Measurements from ENCODE around the gene SLAMF1.
A peak's percentile ranks its signal among the peaks of the same experiment; 100 is the strongest.
"Not testable (repeated sequence)": the region's sequence is repeated elsewhere in the genome, so short reads cannot be mapped to it uniquely, and the experiment has no call there.

SLAMF1 gene

GRCh38 chr1:160646711-160647328 lies at the start of gene SLAMF1:
TSS of gene SLAMF1 (minus strand) at chr1:160647044. CDS start at chr1:160646945, 99 bp downstream.
- DNase-seq, result peak; percentile 90 to 97 (median 94)

DNA sequence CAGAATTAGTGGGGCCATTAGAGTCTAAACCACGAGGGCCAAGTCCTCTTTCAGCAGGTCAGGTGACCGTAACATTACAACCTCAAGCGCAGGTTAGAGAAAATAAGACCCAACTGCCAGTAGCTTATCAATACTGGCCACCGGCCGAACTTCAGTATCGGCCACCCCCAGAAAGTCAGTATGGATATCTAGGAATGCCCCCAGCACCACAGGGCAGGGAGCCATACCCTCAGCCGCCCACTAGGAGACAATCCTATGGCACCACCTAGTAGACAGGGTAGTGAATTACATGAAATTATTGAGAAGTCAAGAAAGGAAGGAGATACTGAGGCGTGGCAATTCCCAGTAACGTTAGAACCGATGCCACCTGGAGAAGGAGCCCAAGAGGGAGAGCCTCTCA lies 45.5 kb upstream of the SLAMF1 start:
- DNase-seq, result not testable (repeated sequence)

DNA sequence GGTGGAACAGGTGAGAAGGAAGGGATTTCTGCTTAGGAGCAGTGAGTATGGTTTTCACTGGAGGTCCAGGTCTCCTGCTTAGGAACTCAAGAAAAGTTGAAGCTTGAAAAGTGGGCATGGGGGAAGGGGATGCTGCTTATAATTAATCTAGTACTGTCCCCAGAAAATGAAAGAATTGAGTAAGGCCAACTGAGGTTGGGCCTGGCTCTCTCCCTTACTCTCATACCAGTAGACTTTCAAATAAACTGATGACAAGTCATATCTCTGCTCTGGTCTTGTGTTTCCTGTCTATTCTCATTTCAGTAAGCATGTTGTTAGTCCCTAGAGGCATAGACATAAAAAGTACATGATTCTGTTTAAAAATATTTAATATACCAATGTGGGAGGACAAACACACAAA lies 38.4 kb upstream of the SLAMF1 start:
- DNase-seq, result no peak

DNA sequence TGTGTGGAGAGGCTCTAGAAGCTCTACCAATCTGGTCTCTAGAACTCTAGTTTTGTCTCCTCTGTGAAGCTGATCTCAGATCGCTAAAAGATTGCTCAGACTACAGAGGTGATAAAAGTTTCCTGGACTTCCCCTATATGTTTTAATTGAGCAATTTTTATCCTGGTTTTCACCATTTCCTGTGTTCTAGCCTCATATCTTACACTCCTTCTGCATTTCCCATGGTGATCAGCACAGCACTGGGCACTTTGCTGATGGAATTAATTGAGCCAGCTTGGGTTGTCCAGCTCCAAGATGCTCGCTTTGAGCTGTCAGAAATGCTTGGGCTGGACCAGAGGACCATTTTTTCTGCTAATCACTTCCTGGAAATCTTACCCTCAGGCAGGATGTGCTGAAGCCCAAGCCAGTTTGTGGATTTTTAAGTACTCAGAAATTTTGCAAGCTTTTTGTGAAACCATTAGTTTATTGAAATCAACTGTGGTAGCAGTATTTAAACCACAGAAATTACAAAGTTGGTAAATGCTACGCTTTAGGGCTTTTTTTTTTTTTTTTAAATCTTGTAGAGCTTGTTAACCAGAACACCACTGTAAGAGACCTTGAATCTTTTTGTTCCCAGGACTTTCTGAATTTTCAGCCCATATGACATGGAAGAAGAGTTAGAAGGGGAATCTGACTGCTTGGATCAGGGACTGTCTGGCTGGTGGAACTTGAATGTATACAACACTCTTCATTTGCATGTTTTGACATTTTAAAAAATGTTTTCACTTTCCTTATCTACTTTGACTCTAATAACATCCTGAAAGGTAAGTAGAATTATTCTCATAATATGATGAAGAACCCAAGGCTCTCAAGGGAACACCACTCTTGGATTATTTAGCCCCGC lies 36.4 kb upstream of the SLAMF1 start:
- DNase-seq, result peak; percentile 83 to 94 (median 88)

GRCh38 chr1:160681891-160682140 lies 35.0 kb upstream of the SLAMF1 start:
- no peak for DNase-seq

- DNase-seq, result peak; percentile 95 to 97 (median 96)
Observed at GRCh38 chr1:160681066-160681890, 34.4 kb upstream of the SLAMF1 start.

DNA sequence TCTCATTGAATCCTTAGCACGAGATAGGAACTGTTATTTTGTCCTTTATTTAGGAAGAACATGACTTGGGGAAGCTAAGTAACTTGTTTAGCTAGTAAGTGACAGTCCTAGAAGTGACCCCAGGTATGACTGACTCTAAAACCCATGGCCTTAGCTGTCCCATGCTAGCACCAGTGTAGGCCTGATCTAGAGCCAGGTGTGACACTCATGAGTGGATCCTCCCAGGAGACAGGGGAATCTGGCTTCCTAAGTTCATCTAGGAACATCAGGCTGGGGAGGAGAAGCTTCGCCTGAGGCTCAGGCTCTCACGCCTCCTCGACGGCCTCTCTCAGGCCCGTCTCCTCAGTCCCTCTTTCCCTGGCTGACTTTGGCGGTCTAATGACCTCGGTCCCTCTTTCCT lies 33.6 kb upstream of the SLAMF1 start:
- no peak for DNase-seq

- DNase-seq, result no peak
Observed at GRCh38 chr1:160679893-160680292, 33.0 kb upstream of the SLAMF1 start.

DNA sequence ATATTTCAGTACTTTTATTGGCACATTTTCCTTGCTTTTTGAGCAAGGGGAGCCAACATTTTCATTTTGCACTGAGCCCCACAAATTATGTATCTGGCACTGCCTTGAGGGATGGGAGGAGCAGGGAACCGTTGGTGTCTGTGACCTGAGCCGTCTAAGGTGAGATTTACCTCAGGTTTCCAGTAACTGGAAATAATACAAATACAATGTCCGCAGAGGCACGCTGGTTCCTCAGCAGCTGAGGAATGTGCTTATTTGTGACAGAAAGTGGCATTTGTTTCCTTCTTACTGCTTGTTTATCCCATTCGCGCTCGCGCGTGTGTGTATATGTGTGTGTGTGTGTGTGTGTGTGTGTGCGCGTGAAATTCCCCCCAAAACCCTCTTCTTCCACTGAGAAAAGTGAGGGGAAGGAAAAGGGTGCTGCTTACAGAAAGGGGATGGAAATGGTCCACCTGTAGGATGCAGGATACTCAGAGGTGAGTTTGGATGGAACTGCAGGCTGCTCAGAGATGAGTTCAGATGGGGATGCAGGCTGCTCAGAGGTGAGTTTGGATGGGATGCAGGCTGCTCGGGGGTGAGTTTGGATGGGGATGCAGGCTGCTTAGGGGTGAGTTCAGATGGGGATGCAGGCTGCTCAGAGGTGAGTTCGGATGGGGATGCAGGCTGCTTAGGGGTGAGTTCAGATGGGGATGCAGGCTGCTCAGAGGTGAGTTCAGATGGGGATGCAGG lies 30.2 kb upstream of the SLAMF1 start:
- DNase-seq, result no peak

- DNase-seq, result peak; percentile 87 to 89 (median 88)
Observed at GRCh38 chr1:160675641-160676410, 29.0 kb upstream of the SLAMF1 start.

GRCh38 chr1:160674415-160674814 lies 27.6 kb upstream of the SLAMF1 start:
- no peak for DNase-seq

- DNase-seq, result peak; percentile 78 to 98 (median 84)
Observed at GRCh38 chr1:160672789-160673695, 26.2 kb upstream of the SLAMF1 start.

- peak in 2 of 3 donors; percentile 36 to 74 for DNase-seq
Observed at GRCh38 chr1:160671603-160672517, 25.0 kb upstream of the SLAMF1 start.

DNA sequence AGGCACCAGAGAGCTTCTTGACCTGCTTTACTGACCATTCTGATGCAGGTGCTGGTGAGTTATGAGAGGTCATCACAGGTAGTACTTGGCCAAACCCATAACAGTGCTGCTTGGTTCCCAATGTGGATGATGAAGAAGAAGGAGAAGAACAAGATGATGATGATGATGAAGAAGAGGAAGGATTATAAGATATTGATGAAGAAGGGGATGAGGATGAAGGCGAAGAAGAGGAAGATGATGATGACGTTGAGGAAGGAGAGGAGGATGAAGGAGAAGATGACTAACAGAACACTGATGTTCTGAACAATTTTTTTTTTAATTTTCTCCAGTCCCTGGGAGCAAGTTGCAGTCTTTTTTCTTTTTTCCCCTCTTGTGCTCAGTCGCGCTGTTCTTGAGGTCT lies 23.9 kb upstream of the SLAMF1 start:
- DNase-seq, result no peak

DNA sequence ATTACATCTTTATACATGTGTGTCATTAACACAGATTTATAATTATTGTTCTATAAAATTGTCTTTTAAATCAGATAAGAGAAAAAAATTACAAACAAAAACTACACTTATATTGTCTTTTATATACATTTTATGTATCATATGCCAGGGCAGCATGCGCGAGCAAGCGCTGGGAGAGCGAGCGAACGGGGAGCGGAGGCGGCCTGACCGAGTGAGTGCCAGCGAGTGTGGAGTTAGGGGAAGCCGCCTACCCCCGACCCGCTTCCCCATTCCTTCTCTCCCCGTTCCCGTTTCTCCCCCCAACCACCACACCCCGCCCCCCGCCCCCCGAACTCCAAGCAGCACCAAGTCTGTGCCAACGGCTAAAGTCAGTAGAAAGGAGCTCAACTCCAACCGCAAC lies 23.0 kb upstream of the SLAMF1 start:
- no peak for DNase-seq

- DNase-seq, result no peak
Observed at GRCh38 chr1:160669276-160669675, 22.4 kb upstream of the SLAMF1 start.

DNA sequence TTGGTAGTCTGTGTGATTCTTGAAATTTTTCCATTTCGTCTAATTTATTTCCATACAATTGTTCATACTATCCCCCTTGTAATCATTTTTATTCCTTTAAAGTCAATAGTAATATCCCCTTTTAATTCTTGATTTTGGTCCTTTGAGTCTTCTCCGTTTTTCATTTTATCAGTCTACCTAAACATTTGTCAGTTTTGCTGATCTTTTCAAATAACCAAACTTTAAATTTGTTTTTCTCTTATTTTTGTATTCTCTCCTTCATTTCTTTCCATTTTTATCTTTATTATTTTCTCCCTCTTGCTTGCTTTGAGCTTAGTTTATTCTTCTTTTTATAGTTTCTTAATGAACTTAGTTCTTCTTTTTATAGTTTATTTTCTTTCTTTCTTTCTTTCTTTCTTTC lies 21.1 kb upstream of the SLAMF1 start:
- no peak for DNase-seq

DNA sequence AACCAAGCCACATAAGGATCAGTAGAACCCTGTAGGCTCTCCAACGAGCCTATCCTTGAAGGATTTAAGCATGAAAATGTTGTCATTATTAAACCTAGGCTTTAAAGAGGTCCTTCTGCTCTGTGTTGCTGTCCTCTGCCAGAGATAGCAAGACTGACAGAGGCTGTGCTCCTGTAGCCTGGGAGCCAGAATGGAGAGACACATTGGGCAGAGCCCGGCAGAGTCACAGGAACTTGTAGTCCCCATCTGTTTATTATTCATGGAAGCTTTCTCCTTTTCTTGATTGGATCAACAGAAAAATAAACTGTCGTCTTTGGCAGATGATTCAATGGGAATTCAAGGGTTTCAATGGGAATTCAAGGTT lies 19.2 kb upstream of the SLAMF1 start:
- peak in 1 of 3 donors; percentile 11 for DNase-seq

GRCh38 chr1:160665330-160666078 lies 18.7 kb upstream of the SLAMF1 start:
- peak; percentile 88 to 97 (median 91) for DNase-seq

Measured in suppressor macrophage treated with lipopolysaccharide for 1 hour (primary cell).